ENCODE measurements around the gene CHODL.

CHODL gene

GRCh38 chr21:18289876-18290275 lies 45.2 kb downstream of the CHODL start:
- no peak for DNase-seq (ENCODE audit: low spot score)

GRCh38 chr21:18294100-18294499 lies 49.5 kb downstream of the CHODL start:
- DNase-seq (ENCODE audit: low spot score), result no peak

- no peak for DNase-seq (ENCODE audit: low spot score)
These were observed 53.6 kb downstream of the CHODL start for GRCh38 chr21:18298228-18298627.

All from pons (tissue), 1 donor.